HCT116 (cell line): ENCODE data around the gene SEMA4B. TPM values are rescaled to one million over a fixed set of nuclear protein-coding genes. Genes with fewer than 3 reads are reported as not detected.

Source experiments
- ATAC-seq: fragments of 200-7000 bp; cut with Tn5 transposase; 2 replicates; pipeline ENCODE4 v1.9.1; 2020; ENCODE audit warnings: mild to moderate bottlenecking, moderate library complexity
- BruUV-seq: library from RNA; stranded (reverse); fragments of 400-500 nt; replicated peaks from 2 replicates; lab custom pipeline; 2021; lab: Mats Ljungman, UMichigan
- CTCF ChIA-PET: fragments of 300-600 bp; sonication (Branson Sonifier 250); formaldehyde crosslinking; loops from one replicate; lab custom pipeline; 2021; ENCODE audit warnings: antibody characterized with exemption; lab: Charles Lee
- POLR2A ChIA-PET: fragments of 300-600, 350-600 bp; sonication (Branson Sonifier 250); formaldehyde crosslinking; loops from one replicate; lab custom pipeline; 2021; ENCODE audit warnings: antibody characterized with exemption; lab: Charles Lee
- RAD21 ChIA-PET, 2 experiments: fragments of 300-600 bp; sonication (Branson Sonifier 250); formaldehyde crosslinking; loops; one replicate each; lab custom pipeline; 2023; ENCODE audit warnings: low total read pairs in 2 of 2; ENCODE audit not compliant: uncharacterized antibody in 2 of 2, unreplicated experiment in 2 of 2, low non-redundant PET in 1 of 2; lab: Charles Lee
- DNase-seq: peaks from one replicate; pipeline ENCODE4 v3.0.0-alpha.2; 2010; ENCODE audit warnings: low read depth, low spot score
- H2AFZ ChIP-seq: fragments of 200-600 bp; shearing (Covaris generic), sonication (generic); 2 replicates; pipeline ENCODE4 v1.6.1; 2017; ENCODE audit warnings: low read depth, mixed run types, mixed read lengths, antibody characterized with exemption, low read length; ENCODE audit not compliant: poor library complexity, severe bottlenecking
- H3K27ac ChIP-seq: 2 replicates; pipeline ENCODE4 v1.5.1; 2012; ENCODE audit warnings: low read depth, low read length
- H3K27me3 ChIP-seq: fragments of 200-600 bp; sonication (generic); 2 replicates; pipeline ENCODE4 v1.6.1; 2016; ENCODE audit warnings: mixed run types, low read length, mixed read lengths; ENCODE audit not compliant: insufficient read depth
- H3K36me3 ChIP-seq, 2 experiments: fragments of 200-500 bp in 1 of 2; fragments of 200-600 bp in 1 of 2; sonication (Bioruptor generic) in 1 of 2; sonication (generic) in 1 of 2; 2 replicates each; pipeline versions ENCODE4 v1.5.1 to v1.6.1; 2014 to 2016; ENCODE audit warnings: low read length in 2 of 2, inconsistent platforms in 1 of 2, mixed read lengths in 1 of 2, mixed run types in 1 of 2; ENCODE audit not compliant: insufficient read depth in 2 of 2, control insufficient read depth in 1 of 2
- H3K4me1 ChIP-seq, 2 experiments: fragments of 200-600 bp in 1 of 2; sonication (generic) in 1 of 2; 2 replicates each; pipeline versions ENCODE4 v1.5.1 to v1.6.1; 2012 to 2017; ENCODE audit warnings: low read length in 2 of 2, inconsistent platforms in 1 of 2, mild to moderate bottlenecking in 1 of 2, mixed read lengths in 1 of 2, mixed run types in 1 of 2, moderate library complexity in 1 of 2; ENCODE audit not compliant: insufficient read depth in 2 of 2, control insufficient read depth in 1 of 2
- H3K4me2 ChIP-seq: fragments of 200-600 bp; sonication (generic); 2 replicates; pipeline ENCODE4 v1.6.1; 2017; ENCODE audit warnings: mixed run types, low read length, mixed read lengths
- H3K4me3 ChIP-seq, 2 experiments: fragments of 200-600 bp in 1 of 2; sonication (generic) in 1 of 2; replicated peaks in 1 of 2; 2 replicates each; pipeline ENCODE4 v1.5.1; 2011 to 2016; ENCODE audit warnings: low read length in 2 of 2, control low read depth in 1 of 2, low read depth in 1 of 2, mild to moderate bottlenecking in 1 of 2, mixed read lengths in 1 of 2, mixed run types in 1 of 2
- H3K79me2 ChIP-seq: fragments of 200-600 bp; sonication (generic); 2 replicates; pipeline ENCODE4 v1.6.1; 2017; ENCODE audit warnings: mild to moderate bottlenecking, mixed run types, low read length, moderate library complexity, mixed read lengths; ENCODE audit not compliant: insufficient read depth
- H3K9ac ChIP-seq: fragments of 200-600 bp; sonication (generic); 2 replicates; pipeline ENCODE4 v1.6.1; 2016; ENCODE audit warnings: low read length, mixed read lengths
- H3K9me2 ChIP-seq: fragments of 200-600 bp; sonication (generic), shearing (Covaris generic); 2 replicates; pipeline ENCODE4 v1.6.1; 2017; ENCODE audit warnings: mixed run types, mild to moderate bottlenecking, moderate library complexity; ENCODE audit not compliant: insufficient read depth
- H3K9me3 ChIP-seq, 2 experiments: fragments of 200-500 bp in 1 of 2; fragments of 200-600 bp in 1 of 2; sonication (Bioruptor generic) in 1 of 2; sonication (generic) in 1 of 2; 2 replicates each; pipeline ENCODE4 v1.6.1; 2014 to 2017; ENCODE audit warnings: low read length in 2 of 2, mixed read lengths in 2 of 2, inconsistent platforms in 1 of 2, low read depth in 1 of 2, mild to moderate bottlenecking in 1 of 2, mixed run types in 1 of 2, moderate library complexity in 1 of 2; ENCODE audit not compliant: control insufficient read depth in 1 of 2, insufficient read depth in 1 of 2
- H4K20me1 ChIP-seq: fragments of 200-600 bp; sonication (generic), shearing (Covaris generic); 2 replicates; pipeline ENCODE4 v1.6.1; 2017; ENCODE audit warnings: mixed run types, mild to moderate bottlenecking, moderate library complexity; ENCODE audit not compliant: insufficient read depth
- CBX3 ChIP-seq: IDR thresholded peaks from 2 replicates; pipeline ENCODE4 v1.6.1; 2012; ENCODE audit warnings: low read depth
- CEBPB ChIP-seq: IDR thresholded peaks from 2 replicates; pipeline ENCODE4 v1.6.1; 2012; ENCODE audit warnings: low read depth
- ELF1 ChIP-seq: IDR thresholded peaks from 2 replicates; pipeline ENCODE4 v1.6.1; 2012; ENCODE audit warnings: low read depth, borderline replicate concordance
- EZH2 ChIP-seq: fragments of 200-600 bp; sonication (generic); IDR thresholded peaks from 2 replicates; pipeline ENCODE4 v1.6.1; 2017; ENCODE audit warnings: antibody characterized with exemption, mixed run types
- EZH2phosphoT487 ChIP-seq: fragments of 200-600 bp; IDR thresholded peaks from 2 replicates; pipeline ENCODE4 v1.6.1; 2018; ENCODE audit warnings: antibody characterized with exemption, borderline replicate concordance
- FOSL1 ChIP-seq: IDR thresholded peaks from 2 replicates; pipeline ENCODE4 v1.6.1; 2012; ENCODE audit warnings: low read depth
- JUND ChIP-seq: IDR thresholded peaks from 2 replicates; pipeline ENCODE4 v1.6.1; 2012
- POLR2A ChIP-seq: IDR thresholded peaks from 2 replicates; pipeline ENCODE4 v1.7.0; 2011; ENCODE audit warnings: borderline replicate concordance; ENCODE audit not compliant: insufficient read depth, insufficient read length; ENCODE audit errors: extremely low read depth
- POLR2AphosphoS5 ChIP-seq: IDR thresholded peaks from 2 replicates; pipeline ENCODE4 v1.6.1; 2011; ENCODE audit warnings: mild to moderate bottlenecking, low read depth, low read length, moderate library complexity
- RAD21 ChIP-seq: IDR thresholded peaks from 2 replicates; pipeline ENCODE4 v1.6.1; 2012; ENCODE audit warnings: low read depth, mild to moderate bottlenecking
- SIN3A ChIP-seq: IDR thresholded peaks from 2 replicates; pipeline ENCODE4 v1.6.1; 2012; ENCODE audit warnings: low read depth
- SP1 ChIP-seq: IDR thresholded peaks from 2 replicates; pipeline ENCODE4 v1.6.1; 2012; ENCODE audit warnings: low read depth
- SRF ChIP-seq: IDR thresholded peaks from 2 replicates; pipeline ENCODE4 v1.6.1; 2012; ENCODE audit warnings: low read depth
- TCF7L2 ChIP-seq: IDR thresholded peaks from 2 replicates; pipeline ENCODE4 v1.7.0; 2011; ENCODE audit warnings: borderline replicate concordance, inconsistent platforms; ENCODE audit not compliant: insufficient read depth, insufficient read length; ENCODE audit errors: extremely low read depth
- ZFX ChIP-seq: fragments of 450-650 bp; IDR thresholded peaks from 2 replicates; pipeline ENCODE4 v1.6.1; 2017
- ZNF274 ChIP-seq: fragments of 200-500 bp; sonication (Bioruptor generic); IDR thresholded peaks from 2 replicates; pipeline ENCODE4 v1.6.1; 2014; ENCODE audit warnings: mild to moderate bottlenecking, low read depth, low read length, inconsistent platforms
- intact Hi-C: fragments of 100-400 bp; cut with micrococcal nuclease; formaldehyde crosslinking; loops from 2 replicates; pipeline ENCODE4 v1.10.0; 2022
- total RNA-seq: library from RNA; stranded (reverse); gene quantifications from one replicate; pipeline ENCODE4 v1.2.1, GENCODE V29; 2021; ENCODE audit not compliant: unreplicated experiment
- TF ChIP-seq, protein P1 (sequence below): IDR thresholded peaks from 2 replicates; pipeline ENCODE4 v1.6.1; 2011; ENCODE audit warnings: mild to moderate bottlenecking, low read length, moderate library complexity; ENCODE audit not compliant: insufficient replicate concordance; ENCODE audit errors: extremely low read depth
- TF ChIP-seq, protein P2 (sequence below): IDR thresholded peaks from 2 replicates; pipeline ENCODE4 v1.6.1; 2012
- TF ChIP-seq, protein P3 (sequence below): IDR thresholded peaks from 2 replicates; pipeline ENCODE4 v1.6.1; 2012
- TF ChIP-seq, protein P4 (sequence below), 3 experiments: fragments of 200-600 bp in 1 of 3; sonication (generic) in 1 of 3; IDR thresholded peaks in 2 of 3; conservative IDR thresholded peaks in 1 of 3; 2 replicates each; pipeline ENCODE4 v1.5.1; 2012 to 2017; ENCODE audit warnings: low read depth in 2 of 3, low read length in 2 of 3, antibody characterized with exemption in 1 of 3, borderline replicate concordance in 1 of 3, control low read depth in 1 of 3, mild to moderate bottlenecking in 1 of 3, mixed read lengths in 1 of 3, mixed run types in 1 of 3, moderate library complexity in 1 of 3; ENCODE audit not compliant: insufficient read depth in 1 of 3

Gene SEMA4B
- total RNA-seq, 1 experiment from 2014 or later, result 98.6 TPM

DNA sequence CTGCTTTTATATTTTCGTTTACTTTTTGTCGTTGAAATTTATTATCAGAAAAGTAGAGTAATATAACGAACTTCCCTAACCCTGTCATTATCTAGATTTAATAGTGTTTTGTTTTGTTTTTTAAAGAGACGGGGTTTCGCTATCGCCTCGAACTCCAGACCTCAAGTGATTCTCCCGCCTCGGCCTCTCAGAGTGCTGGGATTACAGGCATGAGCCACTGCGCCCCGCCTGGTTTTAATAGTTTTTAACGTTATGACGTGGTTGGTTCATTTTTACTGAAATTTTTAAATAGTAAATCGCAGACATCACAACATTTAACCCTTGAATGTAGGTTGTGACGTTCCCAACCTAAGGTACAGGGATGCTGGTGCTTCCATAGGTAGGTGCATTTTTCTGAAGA lies 65.4 kb downstream of the SEMA4B start:
- no peaks in the 10 kb centered on the region for H4K20me1 ChIP-seq
- no peaks in the 10 kb centered on the region for H3K9me3 ChIP-seq
- TF ChIP-seq, protein P1, sequence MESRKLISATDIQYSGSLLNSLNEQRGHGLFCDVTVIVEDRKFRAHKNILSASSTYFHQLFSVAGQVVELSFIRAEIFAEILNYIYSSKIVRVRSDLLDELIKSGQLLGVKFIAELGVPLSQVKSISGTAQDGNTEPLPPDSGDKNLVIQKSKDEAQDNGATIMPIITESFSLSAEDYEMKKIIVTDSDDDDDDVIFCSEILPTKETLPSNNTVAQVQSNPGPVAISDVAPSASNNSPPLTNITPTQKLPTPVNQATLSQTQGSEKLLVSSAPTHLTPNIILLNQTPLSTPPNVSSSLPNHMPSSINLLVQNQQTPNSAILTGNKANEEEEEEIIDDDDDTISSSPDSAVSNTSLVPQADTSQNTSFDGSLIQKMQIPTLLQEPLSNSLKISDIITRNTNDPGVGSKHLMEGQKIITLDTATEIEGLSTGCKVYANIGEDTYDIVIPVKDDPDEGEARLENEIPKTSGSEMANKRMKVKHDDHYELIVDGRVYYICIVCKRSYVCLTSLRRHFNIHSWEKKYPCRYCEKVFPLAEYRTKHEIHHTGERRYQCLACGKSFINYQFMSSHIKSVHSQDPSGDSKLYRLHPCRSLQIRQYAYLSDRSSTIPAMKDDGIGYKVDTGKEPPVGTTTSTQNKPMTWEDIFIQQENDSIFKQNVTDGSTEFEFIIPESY, result no peak
- TF ChIP-seq SRF (no peak), RAD21 (no peak), JUND (no peak), POLR2A (no peak), ZNF274 (no peak), TCF7L2 (no peak), ZFX (no peak), POLR2AphosphoS5 (no peak), SIN3A (no peak), SP1 (no peak), EZH2phosphoT487 (no peak), EZH2 (no peak), ELF1 (no peak), CBX3 (no peak), CEBPB (no peak), FOSL1 (no peak)
- TF ChIP-seq, protein P2, sequence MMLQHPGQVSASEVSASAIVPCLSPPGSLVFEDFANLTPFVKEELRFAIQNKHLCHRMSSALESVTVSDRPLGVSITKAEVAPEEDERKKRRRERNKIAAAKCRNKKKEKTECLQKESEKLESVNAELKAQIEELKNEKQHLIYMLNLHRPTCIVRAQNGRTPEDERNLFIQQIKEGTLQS, result no peak
- TF ChIP-seq, protein P3, sequence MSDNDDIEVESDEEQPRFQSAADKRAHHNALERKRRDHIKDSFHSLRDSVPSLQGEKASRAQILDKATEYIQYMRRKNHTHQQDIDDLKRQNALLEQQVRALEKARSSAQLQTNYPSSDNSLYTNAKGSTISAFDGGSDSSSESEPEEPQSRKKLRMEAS, result no peak
- TF ChIP-seq, protein P4, sequence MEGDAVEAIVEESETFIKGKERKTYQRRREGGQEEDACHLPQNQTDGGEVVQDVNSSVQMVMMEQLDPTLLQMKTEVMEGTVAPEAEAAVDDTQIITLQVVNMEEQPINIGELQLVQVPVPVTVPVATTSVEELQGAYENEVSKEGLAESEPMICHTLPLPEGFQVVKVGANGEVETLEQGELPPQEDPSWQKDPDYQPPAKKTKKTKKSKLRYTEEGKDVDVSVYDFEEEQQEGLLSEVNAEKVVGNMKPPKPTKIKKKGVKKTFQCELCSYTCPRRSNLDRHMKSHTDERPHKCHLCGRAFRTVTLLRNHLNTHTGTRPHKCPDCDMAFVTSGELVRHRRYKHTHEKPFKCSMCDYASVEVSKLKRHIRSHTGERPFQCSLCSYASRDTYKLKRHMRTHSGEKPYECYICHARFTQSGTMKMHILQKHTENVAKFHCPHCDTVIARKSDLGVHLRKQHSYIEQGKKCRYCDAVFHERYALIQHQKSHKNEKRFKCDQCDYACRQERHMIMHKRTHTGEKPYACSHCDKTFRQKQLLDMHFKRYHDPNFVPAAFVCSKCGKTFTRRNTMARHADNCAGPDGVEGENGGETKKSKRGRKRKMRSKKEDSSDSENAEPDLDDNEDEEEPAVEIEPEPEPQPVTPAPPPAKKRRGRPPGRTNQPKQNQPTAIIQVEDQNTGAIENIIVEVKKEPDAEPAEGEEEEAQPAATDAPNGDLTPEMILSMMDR (IDR thresholded peaks at IDR 0.05 in 2 of 3, conservative IDR thresholded peaks at IDR 0.05 in 1 of 3; ENCODE audit: borderline replicate concordance in 1 of 3, insufficient read depth in 1 of 3, low read depth in 2 of 3, low read length in 2 of 3), result no peak
- peak overlapping the region; percentile 77 for H3K9ac ChIP-seq
- DNase-seq (no peak), ATAC-seq (no peak)
- H3K79me2 ChIP-seq, result peaks cover 68% of the 10 kb centered on the region
- POLR2A ChIA-PET, result interaction anchor here (0.7 kb wide), 2 partner anchors 14 to 560 kb away, joined by 4 read pairs; no protein-coding TSS in a partner anchor
- BruUV-seq, result TSS peak; percentile 53
- no peaks in the 10 kb centered on the region for H3K9me2 ChIP-seq
- CTCF ChIA-PET, result no interaction called here
- H3K4me1 ChIP-seq, result peaks cover 16 to 43% of the 10 kb centered on the region in 2 experiments
- H3K36me3 ChIP-seq, result peaks cover 19 to 32% of the 10 kb centered on the region in 2 experiments
- intact Hi-C loops, result no loop called here
- H3K4me3 ChIP-seq, result peak overlapping the region; percentile 74 to 96
- peak overlapping the region; percentile 78 for H3K27ac ChIP-seq
- no peaks in the 10 kb centered on the region for H3K27me3 ChIP-seq
- no peak overlapping the region for H2AFZ ChIP-seq
- peak overlapping the region; percentile 94 for H3K4me2 ChIP-seq
- RAD21 ChIA-PET, result no interaction called here
